GM20431 (cell line): Measurements from ENCODE around the gene SLC45A2.
"Not testable (repeated sequence)": the region's sequence is repeated elsewhere in the genome, so short reads cannot be mapped to it uniquely, and the experiment has no call there.

ENCODE experiments used
- in situ Hi-C: fragments of 300-500 bp; cut with MseI, MboI; formaldehyde crosslinking; loops from one replicate; pipeline ENCODE4 v1.15.0; 2020; ENCODE audit warnings: low sequenced_read_pairs; ENCODE audit not compliant: unreplicated experiment

The SLC45A2 gene, protein sequence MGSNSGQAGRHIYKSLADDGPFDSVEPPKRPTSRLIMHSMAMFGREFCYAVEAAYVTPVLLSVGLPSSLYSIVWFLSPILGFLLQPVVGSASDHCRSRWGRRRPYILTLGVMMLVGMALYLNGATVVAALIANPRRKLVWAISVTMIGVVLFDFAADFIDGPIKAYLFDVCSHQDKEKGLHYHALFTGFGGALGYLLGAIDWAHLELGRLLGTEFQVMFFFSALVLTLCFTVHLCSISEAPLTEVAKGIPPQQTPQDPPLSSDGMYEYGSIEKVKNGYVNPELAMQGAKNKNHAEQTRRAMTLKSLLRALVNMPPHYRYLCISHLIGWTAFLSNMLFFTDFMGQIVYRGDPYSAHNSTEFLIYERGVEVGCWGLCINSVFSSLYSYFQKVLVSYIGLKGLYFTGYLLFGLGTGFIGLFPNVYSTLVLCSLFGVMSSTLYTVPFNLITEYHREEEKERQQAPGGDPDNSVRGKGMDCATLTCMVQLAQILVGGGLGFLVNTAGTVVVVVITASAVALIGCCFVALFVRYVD

DNA sequence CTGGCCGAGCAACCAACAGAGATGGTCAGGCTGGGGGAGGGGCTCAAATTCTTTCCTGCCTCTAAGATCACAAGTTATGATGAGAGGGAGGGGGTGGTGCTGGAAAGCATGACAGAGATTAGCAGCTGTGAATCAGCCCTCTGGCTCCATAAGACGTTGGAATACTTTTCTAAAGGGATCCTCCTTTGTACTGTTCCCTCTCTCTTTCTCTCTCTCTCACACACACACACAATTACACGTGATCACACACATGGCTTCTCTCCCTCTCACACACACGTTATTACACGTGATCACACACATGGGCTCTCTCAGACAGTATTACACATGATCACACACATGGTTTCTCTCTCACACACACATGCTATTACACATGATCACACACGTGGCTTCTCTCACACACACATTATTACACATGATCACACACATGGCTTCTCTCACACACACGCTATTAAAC is at the start of gene SLC45A2:
SLC45A2 (minus strand) TSS at position 23 of the 454 bp plus-strand sequence. CDS start 110 bp downstream, outside the sequence.
- in situ Hi-C loops = no loop called here

DNA sequence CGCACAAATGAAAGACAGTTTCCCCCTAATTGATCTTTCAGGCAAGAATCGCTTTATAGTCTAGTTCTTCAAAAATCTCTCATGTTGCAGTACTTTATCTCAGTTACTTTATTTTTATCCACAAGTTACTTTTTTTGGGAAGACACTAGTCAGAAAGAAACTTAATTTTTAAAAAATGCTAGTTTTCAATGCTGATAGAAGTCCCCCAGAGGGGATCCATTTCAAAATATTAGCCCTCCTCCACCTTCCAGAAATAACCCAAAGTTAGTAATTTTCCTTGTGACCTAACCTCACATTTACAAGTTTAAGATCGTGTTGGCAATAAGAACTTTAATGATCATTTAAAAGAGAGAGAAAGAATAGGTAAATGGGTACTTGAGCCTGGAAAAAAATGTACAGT is 47.5 kb upstream of the SLC45A2 start:
- in situ Hi-C loops = no loop called here

DNA sequence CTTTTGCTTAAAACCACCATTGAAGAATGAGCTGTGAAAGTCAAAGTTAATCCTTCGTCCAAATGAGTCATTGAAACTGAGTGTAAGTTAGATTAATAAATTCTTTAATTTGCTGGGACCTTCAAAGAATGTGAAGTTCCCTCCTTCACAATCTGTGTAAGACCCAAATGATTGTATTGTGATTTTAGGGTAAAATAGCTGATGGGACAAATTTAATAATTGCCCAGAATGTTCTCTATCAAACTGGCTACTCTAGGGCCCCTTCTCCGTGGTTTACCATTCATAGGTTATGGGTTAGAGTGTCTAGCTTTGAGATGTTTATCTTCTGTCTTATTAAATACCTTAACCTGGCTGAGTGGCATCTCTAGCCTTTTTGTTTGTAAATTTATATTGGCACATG is 46.6 kb upstream of the SLC45A2 start:
- in situ Hi-C loops = no loop called here

DNA sequence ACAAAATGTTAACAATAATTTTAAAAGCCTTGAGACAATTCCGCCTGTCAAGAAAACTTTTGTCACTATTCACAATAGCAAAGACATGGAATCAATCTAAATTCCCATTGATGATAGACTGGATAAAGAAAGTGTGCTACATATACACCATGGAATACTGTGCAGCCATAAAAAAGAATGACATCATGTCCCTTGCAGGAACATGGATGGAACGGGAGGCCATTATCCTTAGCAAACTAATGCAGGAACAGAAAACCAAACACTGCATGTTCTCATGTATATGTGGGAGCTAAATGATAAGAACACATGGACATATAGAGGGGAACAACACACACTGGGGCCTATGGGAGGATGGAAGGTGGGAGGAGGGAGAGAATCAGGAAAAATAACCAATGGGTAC is 46.1 kb upstream of the SLC45A2 start:
- in situ Hi-C loops = not testable (repeated sequence)

DNA sequence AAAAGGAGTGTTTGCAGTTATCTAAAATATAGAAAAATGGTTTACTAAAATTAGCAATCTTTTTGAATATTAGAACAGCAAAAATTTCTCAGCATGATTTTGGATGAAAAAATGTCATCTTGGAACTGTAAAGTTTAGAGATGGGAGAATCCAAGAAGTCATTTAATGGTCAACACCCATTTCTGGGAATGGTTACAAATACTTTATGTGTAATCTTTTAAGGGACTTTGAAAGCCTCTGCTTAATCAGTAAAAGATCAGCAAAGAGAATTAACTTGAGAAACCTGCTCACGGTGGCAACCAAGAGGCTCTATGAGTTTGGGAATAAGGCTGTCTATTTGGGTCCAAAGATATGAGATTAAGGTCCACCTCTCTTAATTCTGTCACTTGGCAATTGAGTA is 45.6 kb upstream of the SLC45A2 start:
- in situ Hi-C loops = no loop called here

DNA sequence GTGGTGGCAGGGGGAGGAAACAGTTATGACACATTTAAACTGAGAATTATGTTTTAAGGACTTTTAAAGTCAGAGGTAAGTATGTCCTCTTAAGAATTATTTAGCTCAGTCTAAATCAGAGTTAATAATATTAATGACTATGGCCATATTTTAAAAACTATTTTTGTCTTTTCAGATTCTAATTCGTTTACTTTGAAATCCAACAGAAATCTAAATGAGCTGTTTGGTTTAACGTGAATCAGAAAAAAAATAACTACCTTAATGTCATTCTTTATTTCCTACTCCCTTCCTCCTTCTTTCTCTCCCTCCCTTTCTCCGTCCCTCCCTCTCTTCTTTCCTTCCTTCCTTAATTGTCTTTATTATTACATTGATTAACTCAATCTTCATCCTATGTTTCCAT is 43.9 kb upstream of the SLC45A2 start:
- in situ Hi-C loops = no loop called here

DNA sequence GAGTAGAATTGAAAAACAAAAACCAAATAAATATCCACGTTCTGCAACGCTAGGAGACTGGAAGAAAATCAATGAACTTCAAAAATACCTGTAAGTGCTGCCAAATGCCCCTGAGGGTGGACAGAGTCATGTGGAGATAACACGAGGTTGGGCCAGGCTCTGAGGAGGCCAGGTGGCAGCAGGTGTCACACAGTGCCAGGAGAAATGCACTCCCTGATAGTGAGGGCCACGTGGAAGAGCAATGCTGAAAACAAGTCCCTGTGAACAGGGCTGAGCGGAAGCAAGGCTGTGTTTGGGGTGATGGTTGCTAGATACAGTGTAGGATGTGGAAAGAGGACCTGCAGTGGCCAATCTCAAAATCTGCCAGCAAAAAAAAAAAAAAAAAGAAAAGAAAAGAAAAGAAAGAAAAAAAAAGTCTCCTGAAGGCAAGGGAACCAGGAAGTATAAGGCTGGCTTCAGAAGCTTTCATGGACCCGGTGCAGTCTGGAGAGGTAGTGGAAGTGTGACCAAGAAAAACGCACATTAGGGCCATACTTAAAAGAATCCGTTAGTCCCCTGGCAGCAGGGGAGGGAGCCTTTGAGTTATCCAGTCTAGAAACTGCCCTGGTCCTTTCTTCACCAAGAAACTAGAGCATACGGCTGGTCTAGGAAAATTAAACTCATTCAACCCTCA is 41.7 kb upstream of the SLC45A2 start:
- in situ Hi-C loops = no loop called here

DNA sequence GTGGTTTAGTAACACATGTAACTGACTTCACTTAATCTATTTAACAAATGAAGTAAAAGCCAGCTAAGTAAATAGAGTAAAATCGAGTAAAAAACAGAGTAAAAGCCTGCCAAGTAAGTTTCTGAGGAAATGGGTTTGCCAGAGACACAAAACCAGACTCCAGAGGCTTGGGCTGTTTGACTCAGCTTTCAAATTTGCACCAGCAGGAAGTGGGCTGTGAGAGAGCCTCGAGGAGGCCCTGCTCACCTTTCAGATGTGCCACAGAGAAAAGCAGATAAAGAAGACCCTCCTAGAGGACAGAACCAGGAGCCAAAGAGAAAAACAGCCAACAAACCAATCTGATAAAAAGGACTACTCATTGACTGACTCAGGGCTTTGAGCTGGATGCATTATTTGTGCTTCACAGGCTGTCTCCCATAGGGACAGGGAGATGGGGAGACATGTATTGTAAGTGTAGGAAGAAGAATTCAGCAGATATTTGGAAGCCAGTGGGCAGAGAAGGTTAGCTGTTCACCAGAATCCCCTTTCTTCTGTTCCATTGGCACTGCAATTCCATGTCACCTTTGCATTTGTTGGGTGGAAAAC is 37.7 kb upstream of the SLC45A2 start:
- in situ Hi-C loops = no loop called here

DNA sequence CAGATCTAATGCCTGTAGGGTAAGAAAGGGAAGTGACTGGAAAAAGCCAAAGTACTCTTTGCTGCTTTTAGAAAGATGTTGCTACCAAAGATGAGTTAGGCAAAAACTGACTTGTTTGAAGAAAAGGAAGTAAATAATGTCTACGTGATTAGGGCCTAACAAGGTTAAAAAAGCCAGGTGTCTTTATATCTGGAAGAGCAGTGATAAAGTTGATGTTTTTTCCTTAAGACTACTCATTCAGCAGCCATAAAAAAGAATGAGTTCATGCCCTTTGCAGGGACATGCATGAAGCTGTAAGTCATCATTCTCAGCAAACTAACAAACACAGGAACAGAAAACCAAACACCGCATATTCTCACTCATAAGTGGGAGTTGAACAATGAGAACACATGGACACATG is 36.8 kb upstream of the SLC45A2 start:
- in situ Hi-C loops = no loop called here

DNA sequence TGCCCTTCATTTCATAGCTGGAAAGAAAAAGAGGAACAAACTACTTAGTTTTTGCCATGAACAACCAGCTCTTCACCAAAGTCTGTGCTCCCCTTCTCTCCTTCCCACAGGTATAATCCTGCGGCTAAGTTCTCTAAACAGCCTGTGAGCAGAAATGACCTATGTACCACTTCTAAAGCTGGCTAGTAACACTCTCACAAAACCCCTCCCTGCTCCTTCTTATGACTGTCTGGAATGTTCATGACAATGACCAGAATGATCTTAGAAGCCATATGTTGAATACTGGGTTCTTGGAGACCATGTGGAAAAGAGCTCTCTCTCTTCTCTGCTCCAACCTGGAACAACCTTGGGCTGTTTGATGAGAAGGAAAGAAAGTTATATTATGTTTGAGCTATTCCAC is 36.2 kb upstream of the SLC45A2 start:
- in situ Hi-C loops = no loop called here

DNA sequence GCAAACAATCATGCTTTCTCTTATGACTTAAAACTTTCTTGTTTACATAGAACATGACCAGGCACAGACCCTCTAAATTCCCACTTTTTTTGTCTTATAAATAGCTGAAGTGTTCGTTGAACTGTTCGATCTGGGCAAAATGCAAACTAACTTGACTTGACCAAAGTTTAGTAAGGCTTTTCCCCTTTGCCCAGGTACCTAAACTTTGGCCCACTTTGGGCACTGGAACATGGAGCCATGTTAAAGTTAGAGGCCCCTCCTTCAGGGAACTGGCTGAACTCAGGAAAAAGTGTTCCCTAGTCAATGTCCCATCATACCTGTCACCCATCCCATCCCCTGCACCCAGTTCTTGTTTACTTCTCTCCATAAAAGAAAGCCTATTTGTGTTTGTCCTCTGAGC is 32.8 kb upstream of the SLC45A2 start:
- in situ Hi-C loops = no loop called here

DNA sequence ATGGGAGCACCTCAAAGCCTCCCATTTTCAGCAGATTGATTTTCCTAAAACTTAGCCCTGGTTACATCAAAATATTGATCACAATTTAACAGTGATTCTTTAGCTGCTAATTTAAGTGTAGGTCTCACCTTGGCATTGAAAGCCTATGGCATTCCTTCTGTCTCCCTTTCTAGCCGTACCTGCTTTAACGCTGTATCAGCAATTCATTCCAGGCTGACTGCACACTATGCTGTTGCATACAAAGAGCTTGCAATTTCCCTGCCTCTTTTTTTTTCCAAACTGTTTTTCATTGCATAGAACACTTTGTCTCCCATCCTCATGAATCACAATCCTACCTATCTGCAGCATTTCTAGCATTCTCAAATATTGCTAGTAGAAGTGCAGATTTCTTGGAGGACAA is 32.3 kb upstream of the SLC45A2 start:
- in situ Hi-C loops = no loop called here

DNA sequence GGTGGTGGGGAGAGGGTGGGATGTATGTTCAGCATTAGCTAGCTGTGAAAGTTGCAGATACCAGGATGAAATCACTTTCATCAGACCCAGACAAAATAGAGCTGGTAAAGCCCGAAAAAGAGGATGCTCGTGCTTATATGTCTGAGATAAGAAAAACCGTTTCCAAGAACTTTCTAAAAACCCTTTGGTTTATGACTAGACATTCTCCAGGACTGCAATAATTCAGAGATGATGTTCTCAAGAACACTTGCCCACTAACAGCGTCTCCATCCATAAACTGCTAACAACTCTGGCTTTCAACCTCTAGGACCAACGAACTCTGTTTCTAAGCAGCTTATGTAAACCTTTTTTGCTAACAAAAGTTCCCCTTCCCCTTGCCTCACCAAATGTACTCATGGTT is 31.7 kb upstream of the SLC45A2 start:
- in situ Hi-C loops = no loop called here

DNA sequence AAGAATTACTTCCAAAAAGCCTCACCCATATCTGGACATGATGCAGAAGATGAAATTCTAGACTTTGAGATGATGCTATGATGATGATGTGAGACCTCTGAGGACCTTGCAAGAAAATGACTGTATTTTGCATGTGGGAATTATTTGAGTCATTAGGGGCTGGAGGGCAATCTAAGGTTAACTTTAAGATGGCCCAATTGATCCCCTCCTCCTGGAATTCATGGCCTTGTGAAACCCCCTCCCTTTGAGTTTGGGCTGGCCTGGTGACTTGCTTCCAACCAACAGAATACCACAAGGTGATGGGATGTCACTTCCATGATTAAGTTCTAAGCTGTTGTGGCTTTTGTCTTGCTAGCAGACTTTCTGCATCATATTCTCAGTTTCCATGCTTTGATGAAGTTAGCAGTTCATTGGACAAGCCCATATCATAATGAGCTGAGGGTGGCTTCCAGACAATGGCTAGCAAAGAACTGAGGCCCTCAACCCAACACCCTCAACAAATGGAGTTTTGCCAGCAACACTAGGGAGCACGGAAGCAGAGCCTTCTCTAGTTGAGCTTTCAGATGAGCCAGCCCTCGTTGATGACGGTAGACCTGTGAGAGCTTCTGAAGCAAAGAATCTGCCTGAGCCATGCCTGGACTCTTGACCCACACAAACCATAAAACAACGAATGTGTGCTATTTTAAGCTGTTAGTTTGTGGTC is 30.8 kb upstream of the SLC45A2 start:
- in situ Hi-C loops = no loop called here

DNA sequence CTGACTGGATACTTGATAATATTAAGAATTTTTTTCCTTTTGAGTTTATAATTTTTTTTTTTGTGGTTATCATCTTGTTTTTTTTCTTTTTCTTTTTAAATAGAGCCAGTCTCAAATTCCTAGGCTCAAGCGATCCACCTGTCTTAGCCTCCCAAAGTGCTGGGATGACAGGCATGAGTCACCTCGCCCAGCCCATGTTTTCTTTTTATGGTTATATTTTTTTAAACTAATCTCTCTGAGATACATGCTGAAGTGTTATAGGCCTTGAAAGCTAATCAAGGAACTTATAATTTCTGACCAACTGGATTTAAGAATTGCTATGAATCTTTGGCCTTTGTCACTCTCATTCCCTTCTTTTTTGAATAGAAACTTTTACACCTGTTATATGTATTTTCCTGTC is 30.1 kb upstream of the SLC45A2 start:
- in situ Hi-C loops = no loop called here

DNA sequence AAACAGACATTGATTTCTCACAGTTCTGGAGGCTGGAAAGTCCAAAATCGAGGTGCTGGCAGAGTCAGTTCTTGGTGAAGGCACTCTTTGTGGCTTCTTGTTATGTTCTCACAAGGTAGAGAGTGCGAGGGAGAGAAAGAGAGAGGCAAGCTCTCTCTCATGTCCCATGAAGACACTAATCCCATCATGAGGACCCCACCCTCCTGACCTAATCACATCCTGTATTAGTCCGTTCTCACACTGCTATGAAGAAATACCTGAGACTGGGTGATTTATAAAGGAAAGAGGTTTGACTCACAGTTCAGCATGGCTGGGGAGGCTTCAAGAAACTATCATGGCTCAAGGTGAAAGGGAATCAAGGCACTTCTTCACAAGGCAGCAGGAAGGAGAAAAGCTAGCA is 29.1 kb upstream of the SLC45A2 start:
- in situ Hi-C loops = no loop called here

DNA sequence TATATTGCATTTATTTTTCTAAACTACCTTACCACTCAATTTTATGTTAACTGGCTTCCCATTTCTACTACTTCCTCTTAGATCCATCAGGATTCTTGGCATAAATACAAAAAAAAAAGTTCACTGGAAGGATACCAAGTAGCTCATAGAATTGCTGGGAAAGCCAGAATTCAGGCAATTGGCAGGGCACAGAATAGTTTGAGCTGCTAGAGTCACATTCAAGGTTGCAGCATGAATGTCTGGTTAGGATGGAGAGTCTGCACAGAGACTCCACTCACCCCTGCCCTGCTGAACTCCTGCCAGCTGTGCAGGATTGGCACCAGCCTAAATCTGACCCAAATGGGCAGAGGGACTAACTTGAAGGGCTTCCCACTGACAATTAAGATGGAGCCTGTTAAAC is 28.3 kb upstream of the SLC45A2 start:
- in situ Hi-C loops = no loop called here

DNA sequence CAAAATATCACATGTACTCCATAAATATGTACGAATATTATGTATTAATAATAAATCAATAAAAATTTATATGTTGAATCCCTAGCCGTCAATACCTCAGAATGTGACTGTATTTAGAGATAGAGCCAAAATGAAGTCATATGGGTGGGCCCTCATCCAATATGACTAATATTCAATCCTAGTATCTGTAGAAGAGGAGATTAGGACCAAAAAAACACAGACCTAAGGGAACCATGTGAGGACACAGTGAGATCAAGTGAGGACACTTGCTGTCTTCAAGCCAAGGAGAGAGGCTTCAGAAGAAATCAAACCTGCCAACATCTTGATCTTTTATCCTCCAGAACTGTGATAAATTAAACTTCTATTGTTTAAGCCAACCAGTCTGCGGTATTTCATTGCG is 27.0 kb upstream of the SLC45A2 start:
- in situ Hi-C loops = no loop called here

DNA sequence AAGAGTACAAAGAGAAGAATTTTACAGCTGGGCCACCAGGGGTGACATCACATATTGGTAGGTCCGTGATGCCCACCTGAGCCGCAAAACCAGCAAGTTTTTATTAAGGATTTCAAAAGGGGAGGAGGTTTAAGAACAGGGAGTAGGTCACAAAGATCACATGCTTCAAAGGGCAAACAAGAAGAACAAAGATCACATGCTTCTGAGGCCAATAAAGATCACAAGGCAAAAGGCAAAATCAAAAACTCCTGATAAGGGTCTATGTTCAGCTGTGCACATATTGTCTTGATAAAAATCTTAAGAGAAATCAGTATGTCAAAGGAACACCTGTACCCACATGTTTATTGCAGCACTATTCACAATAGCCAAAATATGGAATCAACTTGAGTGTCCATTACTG is 25.7 kb upstream of the SLC45A2 start:
- in situ Hi-C loops = not testable (repeated sequence)

DNA sequence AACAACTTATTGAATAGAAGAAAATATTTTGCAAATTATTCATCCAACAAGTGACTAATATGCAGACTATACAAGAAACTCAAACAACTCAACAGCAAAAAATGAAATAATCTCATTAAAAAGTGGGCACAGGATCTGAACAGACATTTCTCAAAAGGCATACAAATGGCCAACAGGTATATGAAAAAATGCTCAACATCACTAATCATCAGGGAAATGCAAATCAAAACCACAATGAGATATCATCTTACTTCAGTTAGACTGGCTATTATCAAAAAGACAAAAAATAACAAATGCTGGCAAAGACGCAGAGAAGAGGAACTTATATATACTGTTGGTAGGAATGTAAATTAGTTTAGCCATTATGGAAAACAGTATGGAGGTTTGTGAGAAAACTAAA is 25.1 kb upstream of the SLC45A2 start:
- in situ Hi-C loops = no loop called here
